ENCODE measurements around the gene GPRIN1.
A peak's percentile ranks its signal among the peaks of the same experiment; 100 is the strongest.

The GPRIN1 gene

DNA sequence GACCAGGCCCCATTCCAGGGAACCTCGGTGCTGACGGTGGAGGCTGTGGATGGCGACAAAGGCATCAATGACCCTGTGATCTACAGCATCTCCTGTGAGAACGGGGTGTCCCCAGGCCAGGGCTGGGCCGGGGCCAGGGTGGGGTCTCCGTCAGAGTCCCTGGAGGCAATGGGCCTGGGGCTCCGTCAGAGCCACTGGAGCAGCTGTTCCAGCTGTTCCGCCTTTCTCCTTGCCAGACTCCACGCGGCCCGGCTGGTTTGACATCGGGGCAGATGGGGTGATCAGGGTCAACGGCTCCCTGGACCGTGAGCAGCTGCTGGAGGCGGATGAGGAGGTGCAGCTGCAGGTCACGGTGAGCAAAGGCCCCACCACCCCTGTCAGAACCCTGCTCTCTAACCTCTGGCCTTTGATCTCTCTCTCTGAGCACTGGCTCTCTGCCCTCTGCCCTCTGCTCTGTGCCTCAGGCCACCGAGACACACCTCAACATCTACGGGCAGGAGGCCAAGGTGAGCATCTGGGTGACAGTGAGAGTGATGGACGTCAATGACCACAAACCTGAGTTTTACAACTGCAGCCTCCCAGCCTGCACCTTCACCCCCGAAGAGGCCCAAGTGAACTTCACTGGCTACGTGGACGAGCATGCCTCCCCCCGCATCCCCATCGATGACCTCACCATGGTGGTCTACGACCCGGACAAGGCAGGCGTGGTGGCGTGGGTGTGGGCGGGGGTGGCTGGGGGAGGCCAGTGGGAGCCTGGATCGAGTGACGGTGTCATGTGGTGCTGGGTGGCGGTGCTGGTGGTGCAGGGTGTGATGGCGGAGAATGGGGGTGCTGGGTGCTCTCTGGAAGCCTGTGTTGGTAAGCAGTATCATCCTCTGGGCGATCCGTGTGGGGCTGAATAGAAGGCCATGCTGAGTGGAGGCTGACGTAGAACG is 34.2 kb downstream of the GPRIN1 start:
- TF ChIP-seq CTCF (IDR thresholded peaks at IDR 0.05; ENCODE audit: extremely low read depth, missing control alignments), result no peak
- DNase-seq (ENCODE audit: low spot score), result no peak

DNA sequence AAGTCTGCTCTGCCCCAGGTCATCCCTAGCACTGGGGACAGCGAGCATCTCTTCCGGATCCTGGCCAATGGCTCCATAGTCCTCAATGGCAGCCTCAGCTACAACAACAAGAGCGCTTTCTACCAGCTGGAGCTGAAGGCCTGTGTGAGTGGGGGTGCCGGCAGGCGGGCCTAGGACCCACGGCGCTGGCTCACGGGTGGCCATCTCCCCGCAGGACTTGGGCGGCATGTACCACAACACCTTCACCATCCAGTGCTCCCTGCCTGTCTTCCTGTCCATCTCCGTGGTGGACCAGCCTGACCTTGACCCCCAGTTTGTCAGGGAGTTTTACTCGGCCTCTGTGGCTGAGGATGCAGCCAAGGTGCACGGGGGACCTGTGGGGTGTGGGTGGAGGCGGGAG is 34.9 kb downstream of the GPRIN1 start:
- no peak for DNase-seq (ENCODE audit: low spot score)
- no peak for TF ChIP-seq CTCF (IDR thresholded peaks at IDR 0.05; ENCODE audit: extremely low read depth, missing control alignments)

GRCh38 chr5:176574297-176574591 is 35.7 kb downstream of the GPRIN1 start:
- no peak for TF ChIP-seq CTCF (IDR thresholded peaks at IDR 0.05; ENCODE audit: extremely low read depth, missing control alignments)

GRCh38 chr5:176573564-176574296 is 36.2 kb downstream of the GPRIN1 start:
- TF ChIP-seq CTCF (IDR thresholded peaks at IDR 0.05; ENCODE audit: extremely low read depth, missing control alignments), result peak; percentile 48
- peak; percentile 91 for DNase-seq (ENCODE audit: low spot score)

More at GRCh38 chr5:176574297-176574591, 35.7 kb downstream of the GPRIN1 start:
- DNase-seq (ENCODE audit: low spot score), result no peak

DNA sequence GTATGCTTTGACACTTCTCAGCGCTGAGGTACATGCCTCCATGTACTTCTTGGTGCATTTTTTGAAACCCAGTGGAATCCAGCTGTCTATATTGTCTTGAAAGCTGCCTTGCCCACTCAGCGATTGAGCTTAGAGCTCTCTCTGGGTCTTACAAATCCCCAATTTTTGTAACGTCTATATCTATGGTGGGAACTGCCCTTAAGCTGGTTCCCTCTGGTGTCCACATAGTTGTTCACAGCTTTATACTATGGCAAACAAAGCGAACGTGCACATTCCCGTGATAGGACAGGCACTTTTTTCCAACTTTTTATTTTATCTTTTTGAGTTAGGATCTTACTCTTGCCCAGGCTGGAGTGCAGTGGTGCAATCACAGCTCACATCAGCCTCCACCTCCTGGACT is 39.9 kb downstream of the GPRIN1 start:
- DNase-seq (ENCODE audit: low spot score), result no peak
- no peak for TF ChIP-seq CTCF (IDR thresholded peaks at IDR 0.05; ENCODE audit: extremely low read depth, missing control alignments)

DNA sequence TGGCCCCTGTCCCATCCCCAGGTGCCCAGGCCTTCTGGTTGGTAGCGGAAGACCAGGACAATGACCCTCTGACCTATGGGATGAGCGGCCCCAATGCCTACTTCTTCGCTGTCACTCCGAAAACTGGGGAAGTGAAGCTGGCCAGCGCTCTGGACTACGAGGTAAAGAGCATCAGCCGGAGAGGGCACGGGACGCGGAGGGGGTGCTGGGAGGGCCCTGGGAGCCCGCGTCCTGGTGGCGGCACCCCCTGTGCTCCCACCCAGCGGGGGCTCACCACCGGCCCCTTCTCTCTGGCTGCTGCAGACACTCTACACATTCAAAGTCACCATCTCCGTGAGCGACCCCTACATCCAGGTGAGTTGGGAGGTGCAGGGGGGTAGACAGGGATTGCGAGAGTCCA is 41.3 kb downstream of the GPRIN1 start:
- TF ChIP-seq CTCF (IDR thresholded peaks at IDR 0.05; ENCODE audit: extremely low read depth, missing control alignments), result no peak
- no peak for DNase-seq (ENCODE audit: low spot score)

DNA sequence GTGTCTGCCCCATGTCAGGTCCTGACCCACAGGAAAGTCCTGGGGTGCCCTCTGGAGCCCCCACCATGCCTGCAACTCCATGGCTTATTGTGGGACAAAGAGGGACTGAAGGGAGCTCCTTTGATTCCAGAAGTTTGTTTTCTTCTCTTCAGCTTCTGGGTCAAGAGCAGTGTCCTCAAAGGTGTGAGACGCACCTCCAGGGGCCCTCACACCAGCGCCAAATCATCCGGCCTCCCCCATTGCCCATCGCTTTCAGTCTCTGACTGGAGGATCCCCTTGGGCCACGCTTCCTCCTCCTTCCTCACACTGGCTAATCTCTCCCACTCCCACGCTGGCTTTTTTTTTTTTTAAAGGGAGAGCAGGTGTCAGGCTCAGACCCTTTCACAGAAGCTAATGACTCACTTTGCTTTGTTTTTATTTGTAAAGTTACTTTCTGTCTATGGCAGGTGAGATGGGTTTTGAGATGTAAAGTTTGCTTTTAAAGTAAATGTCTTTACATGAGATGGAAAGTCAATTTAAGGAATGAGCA is 44.1 kb downstream of the GPRIN1 start:
- DNase-seq (ENCODE audit: low spot score), result no peak
- TF ChIP-seq CTCF (IDR thresholded peaks at IDR 0.05; ENCODE audit: extremely low read depth, missing control alignments), result no peak

All from GM20000 (cell line).